KG1 (cell line): ENCODE results near the gene PRTN3.

Experiments
- DNase-seq: peaks from one replicate; lab custom pipeline; 2025; lab: John Stamatoyannopoulos, UW

Gene PRTN3

DNA sequence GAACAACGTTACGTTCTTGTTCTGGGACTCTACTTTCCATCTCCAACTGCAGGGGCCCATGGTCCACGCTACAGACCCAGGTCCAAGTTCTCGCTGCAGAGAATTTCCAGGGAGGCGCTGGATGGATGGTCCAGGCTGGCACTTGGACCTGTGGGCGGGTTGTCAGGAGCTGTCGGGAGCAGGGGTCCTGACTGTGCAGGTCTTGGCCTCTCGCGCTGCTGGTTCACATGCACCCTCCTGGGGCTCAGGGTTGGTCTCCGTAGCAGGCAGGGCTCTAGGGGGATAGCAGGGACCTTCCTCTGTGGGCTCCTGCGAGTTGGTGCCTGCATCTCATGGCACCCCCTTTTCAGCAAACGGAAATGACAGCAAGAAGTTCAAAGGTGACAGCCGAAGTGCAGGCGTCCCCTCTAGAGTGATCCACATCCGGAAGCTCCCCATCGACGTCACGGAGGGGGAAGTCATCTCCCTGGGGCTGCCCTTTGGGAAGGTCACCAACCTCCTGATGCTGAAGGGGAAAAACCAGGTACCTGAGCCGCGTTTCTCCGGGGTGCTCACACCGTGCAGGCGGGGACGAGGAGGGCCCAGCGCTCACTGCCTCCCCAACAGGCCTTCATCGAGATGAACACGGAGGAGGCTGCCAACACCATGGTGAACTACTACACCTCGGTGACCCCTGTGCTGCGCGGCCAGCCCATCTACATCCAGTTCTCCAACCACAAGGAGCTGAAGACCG, 36.9 kb upstream of the PRTN3 start:
- no peak for DNase-seq

DNA sequence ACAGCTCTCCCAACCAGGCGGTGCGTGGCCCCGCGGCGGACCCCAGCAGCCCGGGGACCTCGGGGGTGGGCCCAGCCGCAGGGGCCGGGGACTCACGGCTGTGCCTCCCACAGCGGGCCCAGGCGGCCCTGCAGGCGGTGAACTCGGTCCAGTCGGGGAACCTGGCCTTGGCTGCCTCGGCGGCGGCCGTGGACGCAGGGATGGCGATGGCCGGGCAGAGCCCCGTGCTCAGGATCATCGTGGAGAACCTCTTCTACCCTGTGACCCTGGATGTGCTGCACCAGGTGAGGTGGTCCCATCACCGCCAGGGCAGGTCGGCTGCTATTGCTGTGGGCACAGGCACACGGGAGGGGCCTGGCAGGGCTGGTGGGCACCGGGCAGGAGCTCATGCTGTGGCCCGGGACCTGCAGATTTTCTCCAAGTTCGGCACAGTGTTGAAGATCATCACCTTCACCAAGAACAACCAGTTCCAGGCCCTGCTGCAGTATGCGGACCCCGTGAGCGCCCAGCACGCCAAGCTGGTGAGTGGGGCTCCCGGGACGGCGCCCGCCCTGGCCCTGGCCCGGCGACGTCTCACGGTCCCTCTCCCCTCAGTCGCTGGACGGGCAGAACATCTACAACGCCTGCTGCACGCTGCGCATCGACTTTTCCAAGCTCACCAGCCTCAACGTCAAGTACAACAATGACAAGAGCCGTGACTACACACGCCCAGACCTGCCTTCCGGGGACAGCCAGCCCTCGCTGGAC, 36.2 kb upstream of the PRTN3 start:
- no peak for DNase-seq

DNA sequence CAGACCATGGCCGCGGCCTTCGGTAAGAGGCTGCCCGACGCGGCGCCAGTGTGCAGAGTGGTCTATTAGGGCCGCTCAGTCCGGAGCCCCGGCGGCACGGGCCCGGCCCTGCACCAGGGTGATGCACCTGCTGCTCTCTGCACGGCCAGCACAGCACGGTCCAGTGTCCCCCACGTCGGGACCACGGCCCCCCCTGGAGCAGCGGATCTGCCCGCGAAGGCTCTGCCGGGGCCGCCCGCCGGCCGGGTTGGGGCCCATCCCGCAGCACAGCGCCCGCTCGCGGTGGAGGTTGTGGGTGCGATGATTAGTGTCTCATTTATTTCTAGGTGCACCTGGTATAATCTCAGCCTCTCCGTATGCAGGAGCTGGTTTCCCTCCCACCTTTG, 35.6 kb upstream of the PRTN3 start:
- DNase-seq = no peak

DNA sequence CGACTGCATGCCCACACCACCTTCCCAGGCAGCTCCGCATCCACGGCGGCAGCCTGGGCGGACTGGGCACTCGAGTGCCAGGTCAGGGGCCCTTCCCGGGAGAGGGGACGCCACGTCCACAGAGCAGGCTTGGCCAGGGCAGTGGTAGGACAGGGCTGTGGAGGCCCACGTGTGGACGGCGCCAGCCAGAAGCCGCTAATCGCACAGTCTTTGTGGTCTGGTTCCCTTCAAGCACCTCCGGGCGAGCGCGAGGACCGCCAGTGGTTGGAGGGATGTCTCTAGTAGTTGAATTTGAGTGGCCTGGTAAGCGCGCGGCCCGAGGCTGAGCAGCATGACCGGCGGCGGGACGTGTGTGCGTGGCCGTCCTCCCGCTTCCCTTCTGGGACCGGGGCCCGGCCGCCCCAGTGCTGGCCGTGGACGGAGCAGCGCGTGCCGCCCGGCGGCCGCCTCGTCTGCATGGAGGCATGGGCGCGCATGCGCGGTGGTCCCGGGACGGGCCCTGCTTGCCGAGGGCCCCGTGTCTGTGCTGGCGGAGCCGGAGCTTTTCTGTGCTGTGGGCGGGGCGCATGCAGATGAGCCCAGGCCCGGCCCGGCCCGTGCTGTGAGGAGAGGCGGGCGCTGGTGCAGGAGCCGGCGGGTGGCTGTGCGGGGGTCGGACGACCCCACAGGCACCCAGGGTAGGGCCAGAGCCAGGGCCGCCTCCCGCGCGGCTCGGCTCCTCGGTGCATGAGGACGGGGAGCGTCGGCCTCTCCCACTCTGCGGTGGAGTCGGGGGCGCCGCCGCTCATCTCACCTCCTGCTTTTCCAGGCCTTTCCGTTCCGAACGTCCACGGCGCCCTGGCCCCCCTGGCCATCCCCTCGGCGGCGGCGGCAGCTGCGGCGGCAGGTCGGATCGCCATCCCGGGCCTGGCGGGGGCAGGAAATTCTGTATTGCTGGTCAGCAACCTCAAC, 34.9 kb upstream of the PRTN3 start:
- no peak for DNase-seq

DNA sequence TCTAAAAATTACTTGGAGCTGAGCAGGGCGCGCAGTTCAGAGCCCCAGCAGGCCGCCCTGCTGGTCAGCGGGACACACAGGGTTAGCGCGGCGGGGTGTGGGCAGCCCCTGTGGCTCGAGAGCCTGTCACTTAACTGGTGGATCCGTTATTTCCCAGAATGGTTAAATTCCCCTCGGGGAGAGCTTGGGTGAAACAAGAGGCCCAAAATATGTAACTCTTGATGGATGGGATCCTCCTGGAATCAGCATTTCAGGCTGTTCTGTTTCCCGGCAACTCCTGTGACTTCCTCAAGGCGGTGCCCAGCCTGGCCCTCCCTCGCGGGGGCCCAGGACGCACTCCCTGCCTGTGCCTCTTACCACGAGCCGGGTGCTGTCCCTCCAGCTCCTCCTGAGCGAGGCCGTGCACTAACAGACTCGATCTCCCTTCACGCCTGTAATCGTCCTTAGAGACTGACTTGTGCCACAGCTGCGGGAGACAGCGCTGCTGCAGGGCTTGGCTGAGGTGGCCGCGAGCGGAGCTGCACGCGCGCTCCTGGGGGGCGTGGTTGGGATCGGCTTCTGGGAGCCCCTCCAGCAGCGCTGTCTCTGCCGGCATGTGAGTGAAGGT, 33.9 kb upstream of the PRTN3 start:
- no peak for DNase-seq

DNA sequence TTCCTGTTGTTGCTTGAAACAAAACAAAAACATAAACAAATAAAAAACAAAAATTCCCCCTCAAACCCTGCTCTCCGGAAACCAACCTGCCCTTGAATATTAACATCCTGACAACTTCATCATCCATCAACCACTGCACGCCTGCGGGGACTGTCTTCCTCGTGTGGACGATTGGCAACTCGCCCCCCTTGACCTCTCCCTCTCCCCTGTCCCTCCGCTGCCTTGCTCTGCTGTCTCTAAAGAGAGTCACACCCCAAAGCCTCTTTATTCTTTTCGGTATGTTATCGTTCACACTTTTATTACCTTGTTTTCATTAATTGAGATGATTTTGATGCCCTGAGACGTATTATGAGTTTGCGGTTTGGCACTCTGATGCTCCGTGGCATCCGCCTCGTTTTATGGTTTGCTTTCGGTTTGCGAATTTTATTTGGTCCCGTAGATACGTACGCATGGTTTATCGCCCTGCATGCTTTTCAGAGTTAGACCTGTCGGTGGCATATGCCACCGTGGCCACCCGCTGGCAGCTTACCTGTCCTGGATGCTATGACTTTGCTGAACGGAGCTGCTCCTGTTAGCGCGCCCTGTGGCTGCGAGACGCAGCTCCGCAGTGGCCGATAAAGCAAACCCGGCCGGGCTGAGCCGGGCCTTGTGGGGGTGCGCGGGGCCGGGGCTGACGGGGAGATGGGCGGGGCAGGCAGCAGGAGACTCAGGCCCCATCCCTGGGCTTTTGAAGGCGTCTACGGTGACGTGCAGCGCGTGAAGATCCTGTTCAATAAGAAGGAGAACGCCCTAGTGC, 33.0 kb upstream of the PRTN3 start:
- no peak for DNase-seq

DNA sequence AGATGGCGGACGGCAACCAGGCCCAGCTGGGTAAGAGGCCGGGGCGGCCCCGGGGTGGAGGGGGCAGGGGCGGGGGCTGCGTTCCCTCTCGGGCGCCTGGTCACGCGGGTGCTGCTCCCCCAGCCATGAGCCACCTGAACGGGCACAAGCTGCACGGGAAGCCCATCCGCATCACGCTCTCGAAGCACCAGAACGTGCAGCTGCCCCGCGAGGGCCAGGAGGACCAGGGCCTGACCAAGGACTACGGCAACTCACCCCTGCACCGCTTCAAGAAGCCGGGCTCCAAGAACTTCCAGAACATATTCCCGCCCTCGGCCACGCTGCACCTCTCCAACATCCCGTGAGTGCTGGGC, 32.4 kb upstream of the PRTN3 start:
- no peak for DNase-seq

DNA sequence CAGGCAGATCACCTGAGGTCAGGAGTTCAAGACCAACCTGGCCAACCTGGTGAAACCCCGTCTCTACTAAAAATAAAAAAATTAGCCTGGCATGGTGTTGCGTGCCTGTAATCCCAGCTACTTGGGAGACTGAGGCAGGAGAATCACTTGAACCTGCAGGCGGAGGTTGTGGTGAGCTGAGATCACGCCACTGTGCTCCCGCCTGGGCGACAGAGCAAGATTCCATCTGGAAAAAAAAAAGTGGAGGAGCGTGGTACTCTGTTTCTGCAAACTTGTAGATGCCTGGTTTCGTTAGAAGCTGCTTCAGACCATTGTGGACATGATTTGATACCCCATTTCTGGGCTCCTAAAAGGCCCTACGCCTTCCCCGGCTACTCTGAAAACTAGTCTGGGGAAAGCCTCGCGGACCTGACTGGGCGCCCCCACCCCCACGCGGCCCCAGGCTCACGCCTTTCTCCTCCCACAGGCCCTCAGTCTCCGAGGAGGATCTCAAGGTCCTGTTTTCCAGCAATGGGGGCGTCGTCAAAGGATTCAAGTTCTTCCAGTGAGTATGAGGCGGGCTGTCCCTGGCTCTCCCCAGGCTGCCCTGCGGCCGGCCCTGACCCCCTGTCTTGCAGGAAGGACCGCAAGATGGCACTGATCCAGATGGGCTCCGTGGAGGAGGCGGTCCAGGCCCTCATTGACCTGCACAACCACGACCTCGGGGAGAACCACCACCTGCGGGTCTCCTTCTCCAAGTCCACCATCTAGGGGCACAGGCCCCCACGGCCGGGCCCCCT, 30.5 kb upstream of the PRTN3 start:
- DNase-seq = no peak

DNA sequence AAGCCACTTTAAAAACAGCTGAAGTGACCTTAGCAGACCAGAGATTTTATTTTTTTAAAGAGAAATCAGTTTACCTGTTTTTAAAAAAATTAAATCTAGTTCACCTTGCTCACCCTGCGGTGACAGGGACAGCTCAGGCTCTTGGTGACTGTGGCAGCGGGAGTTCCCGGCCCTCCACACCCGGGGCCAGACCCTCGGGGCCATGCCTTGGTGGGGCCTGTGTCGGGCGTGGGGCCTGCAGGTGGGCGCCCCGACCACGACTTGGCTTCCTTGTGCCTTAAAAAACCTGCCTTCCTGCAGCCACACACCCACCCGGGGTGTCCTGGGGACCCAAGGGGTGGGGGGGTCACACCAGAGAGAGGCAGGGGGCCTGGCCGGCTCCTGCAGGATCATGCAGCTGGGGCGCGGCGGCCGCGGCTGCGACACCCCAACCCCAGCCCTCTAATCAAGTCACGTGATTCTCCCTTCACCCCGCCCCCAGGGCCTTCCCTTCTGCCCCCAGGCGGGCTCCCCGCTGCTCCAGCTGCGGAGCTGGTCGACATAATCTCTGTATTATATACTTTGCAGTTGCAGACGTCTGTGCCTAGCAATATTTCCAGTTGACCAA, 29.8 kb upstream of the PRTN3 start:
- DNase-seq = no peak

DNA sequence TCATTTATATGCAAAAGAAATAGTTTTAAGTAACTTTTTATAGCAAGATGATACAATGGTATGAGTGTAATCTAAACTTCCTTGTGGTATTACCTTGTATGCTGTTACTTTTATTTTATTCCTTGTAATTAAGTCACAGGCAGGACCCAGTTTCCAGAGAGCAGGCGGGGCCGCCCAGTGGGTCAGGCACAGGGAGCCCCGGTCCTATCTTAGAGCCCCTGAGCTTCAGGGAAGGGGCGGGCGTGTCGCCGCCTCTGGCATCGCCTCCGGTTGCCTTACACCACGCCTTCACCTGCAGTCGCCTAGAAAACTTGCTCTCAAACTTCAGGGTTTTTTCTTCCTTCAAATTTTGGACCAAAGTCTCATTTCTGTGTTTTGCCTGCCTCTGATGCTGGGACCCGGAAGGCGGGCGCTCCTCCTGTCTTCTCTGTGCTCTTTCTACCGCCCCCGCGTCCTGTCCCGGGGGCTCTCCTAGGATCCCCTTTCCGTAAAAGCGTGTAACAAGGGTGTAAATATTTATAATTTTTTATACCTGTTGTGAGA, 29.2 kb upstream of the PRTN3 start:
- no peak for DNase-seq

DNA sequence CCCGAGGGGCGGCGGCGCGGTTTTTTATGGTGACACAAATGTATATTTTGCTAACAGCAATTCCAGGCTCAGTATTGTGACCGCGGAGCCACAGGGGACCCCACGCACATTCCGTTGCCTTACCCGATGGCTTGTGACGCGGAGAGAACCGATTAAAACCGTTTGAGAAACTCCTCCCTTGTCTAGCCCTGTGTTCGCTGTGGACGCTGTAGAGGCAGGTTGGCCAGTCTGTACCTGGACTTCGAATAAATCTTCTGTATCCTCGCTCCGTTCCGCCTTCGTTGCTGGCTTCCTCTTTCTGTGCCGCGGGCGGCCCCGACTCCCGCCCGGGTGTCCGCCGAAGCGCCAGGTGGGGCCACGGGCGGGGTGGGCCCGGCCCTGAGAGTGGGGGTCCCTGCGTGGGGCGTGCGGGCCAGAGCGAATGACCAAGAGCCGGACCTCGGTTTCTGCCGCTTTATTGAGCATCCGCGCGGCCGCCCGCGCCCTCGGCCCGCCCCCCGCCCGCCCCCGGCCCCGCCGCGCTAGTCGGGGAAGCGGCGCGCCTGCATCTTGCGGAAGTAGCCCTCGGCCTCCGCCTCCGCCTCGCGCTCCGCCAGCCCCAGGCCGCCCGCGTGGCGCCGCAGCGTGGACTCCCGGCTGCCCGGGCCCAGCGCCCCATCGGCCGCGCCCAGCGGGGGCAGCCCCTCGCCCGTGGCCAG, 28.6 kb upstream of the PRTN3 start:
- no peak for DNase-seq

DNA sequence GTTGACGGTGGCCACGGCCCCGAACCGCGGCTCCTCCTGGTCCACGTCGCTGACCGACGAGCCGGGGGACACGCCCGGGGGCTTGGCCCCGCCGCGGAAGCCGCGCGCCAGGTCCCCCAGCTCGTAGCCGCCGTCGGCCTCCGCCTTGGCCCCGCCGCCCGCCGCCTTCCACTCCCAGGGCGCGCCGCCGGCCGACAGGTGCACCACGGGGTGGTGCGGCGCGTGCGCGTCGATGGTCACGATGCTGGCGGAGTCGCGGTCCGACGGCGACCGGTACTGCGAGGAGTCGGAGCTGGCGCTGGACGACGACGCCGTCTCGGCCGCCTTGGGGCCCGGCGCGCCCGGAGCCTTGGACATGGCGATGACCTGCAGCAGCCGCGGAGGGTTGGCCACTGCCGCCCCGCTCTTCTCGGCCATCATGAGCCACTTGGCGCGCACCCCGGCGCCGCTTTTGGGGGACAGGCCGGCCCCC, 28.0 kb upstream of the PRTN3 start:
- no peak for DNase-seq

DNA sequence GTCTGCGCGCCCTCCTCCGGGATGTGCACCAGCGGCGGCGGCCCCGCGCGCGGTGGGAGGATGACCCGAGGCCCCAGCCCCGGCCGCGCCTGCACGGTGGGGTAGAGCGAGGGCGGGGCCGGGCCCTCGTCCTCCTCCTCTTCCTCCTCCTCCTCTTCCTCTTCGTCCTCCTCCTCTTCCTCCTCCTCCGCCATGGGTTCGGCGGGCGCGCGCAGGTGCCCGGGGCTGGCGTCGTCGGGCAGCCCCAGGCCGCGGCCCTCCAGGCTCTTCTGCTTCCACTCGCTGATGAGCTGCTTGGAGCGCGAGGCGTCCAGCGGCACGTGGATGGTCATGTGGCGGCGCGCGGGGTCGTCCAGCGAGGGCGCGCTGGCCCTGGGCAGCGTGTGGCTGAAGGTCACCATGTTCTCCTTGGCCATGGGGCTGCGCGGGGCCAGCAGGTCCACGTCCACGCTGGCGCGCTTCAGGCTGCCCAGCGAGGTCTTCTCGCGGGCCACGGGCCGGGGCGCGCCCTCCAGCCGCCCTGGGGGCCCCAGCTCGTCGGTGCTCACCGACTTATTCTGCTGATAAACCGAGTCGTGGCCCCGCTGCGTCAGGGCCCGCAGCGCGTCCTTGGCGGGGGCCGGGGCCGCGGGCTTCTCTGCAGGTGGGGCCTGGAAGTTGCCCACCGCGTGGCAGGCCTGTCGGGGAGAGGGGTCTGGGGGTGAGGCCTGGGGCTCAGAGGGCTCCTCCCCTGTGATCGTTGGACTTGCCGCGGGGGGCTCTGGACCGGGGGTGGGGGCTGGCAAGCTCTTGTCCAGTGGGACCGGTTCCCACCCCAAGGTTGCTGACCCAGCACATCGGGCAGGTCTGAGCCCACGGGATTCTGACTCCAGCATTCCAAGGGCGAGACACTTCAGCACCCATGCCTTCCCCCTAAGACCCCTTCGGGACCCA, 27.3 kb upstream of the PRTN3 start:
- DNase-seq = no peak

DNA sequence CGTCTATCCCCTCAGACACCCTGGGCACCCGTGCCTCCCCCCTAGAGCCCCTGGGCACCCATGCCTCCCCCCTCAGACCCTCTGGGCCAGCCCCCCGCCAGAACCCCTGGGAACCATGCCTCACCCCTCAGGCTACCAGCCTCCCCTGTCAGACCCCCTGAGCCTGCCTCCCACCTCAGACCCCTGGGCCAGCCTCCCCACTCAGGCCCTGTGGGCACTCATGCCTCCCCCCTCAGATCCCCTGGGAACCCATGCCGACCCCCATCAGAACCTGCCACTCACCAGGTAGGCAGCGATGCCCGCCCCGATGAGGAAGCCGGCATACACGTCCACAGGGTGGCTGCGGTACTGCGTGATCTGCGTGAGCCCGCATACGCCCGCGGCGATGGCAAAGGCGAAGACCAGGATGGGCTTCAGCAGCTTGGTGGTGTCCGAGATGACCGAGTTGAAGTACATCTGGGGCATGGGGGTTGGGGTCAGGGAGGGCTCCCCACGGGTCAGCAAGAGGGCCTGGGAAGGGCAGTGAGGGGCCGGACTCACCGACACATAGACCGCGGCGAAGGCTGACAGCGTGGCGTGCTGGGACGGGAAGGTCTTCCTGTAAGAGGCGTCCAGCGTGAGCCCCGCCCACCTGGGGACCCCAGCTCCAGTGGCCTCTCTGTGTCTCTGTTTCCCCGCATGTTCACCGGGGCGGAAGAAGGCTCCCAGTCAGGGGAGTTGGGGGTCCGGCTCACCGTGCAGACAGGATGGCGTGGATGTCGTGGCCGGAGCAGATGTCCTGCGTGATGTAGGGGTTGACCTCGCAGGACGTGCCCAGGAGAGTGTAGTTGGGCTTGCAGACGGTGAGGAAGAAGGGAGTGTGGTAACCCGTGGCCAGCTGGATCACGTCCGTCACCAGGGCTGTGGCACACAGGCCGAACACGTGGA, 26.4 kb upstream of the PRTN3 start:
- DNase-seq = no peak

DNA sequence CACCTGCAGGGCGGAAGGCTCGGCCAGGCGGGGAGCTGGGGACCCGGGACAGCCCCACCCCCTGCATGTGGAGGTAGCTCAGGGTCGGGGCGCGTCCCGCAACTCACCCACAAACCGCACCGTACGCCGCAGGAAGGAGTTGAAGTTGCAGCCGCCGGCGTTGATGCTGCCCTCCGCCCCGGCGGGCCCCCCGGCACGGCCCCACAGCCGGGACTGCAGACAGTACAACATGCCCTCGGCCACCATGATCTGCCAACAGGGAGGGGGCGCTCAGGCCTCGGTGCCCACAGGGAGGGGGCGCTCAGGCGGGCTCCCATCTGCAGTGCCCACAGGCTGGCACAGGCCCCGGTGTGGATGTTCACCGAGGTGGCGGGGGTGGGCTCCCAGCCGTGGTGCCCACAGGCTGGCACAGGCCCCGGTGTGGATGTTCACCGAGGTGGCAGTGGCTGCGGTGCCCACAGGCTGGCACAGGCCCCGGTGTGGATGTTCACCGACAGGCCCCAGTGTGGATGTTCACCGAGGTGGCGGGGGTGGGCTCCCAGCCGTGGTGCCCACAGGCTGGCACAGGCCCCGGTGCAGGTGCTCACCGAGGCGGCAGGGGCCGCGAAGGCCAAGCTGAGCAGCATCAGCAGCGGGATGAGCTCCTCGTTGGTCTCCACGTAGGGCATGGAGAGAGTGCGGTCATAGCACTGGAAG, 25.6 kb upstream of the PRTN3 start:
- no peak for DNase-seq

DNA sequence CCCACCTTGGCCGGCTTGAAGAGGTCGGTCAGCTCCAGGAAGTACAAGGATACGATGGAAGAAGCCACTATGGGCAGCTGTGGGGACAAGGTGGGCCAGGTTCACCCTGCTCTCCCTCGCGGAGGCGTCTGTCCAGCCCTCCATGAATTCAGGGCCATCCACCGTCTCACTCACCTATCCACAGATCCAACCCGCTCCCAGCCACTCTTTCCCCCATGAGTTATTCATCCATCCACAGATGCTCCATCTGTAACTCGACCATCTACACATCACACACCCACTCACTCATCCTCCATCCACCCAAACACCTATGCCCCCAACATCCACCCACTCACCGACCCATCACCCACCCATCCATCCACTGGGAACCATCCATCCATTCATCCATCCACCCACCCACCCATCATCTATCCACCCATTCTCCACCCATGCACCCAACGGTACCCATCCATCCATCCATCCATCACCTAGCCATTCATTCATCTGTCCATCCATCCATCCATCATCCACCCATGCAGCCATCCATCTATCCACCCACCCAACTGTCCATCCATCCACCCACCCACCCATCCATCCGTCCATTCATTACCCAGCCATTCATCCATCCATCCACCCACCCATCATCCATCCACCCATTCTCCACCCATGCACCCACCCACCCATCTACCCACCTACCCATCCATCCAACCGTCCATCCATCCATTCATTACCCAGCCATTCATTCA, 24.9 kb upstream of the PRTN3 start:
- no peak for DNase-seq
